ENCODE results near the gene CARHSP1.

Gene CARHSP1

GRCh38 chr16:8903004-8903403 lies 34.2 kb upstream of the CARHSP1 start:
- 98% methylated on average over 9 of the region's 9 CpGs for WGBS (ENCODE audit: insufficient coverage)
- no peaks in the 10 kb centered on the region for H3K9me3 ChIP-seq (ENCODE audit: control extremely low read depth in 1 of 5, control insufficient read depth in 4 of 5, insufficient read depth in 2 of 5, low read depth in 1 of 5, low read length in 4 of 5)
- no peaks in the 10 kb centered on the region for H3K4me1 ChIP-seq (ENCODE audit: control extremely low read depth in 1 of 4, control insufficient read depth in 4 of 4, insufficient read depth in 4 of 4, low read length in 3 of 4)
- ChIA-PET CTCF (interaction anchor here (0.7 to 4.3 kb wide), 2 partner anchors 8 to 109 kb away, joined by 3 to 16 read pairs; no protein-coding TSS in a partner anchor), POLR2A (no interaction called here)
- H3K27me3 ChIP-seq (replicated peaks in 2 of 5; ENCODE audit: control insufficient read depth in 4 of 5, insufficient read depth in 5 of 5, low read length in 4 of 5), result no peaks in the 10 kb centered on the region
- no peak for DNase-seq
- H3K27ac ChIP-seq (ENCODE audit: insufficient read depth in 1 of 2, low read depth in 1 of 2, low read length in 2 of 2, poor library complexity in 1 of 2, severe bottlenecking in 2 of 2), result no peak overlapping the region
- peaks cover 32 to 94% (median 66%) of the 10 kb centered on the region in 4 experiments for H3K36me3 ChIP-seq (ENCODE audit: control insufficient read depth in 4 of 4, insufficient read depth in 4 of 4, low read length in 3 of 4)
- no peak overlapping the region for H3K4me3 ChIP-seq (ENCODE audit: control insufficient read depth in 1 of 7, extremely low read depth in 1 of 7, insufficient read depth in 4 of 7, low read depth in 2 of 7, low read length in 6 of 7)

DNA sequence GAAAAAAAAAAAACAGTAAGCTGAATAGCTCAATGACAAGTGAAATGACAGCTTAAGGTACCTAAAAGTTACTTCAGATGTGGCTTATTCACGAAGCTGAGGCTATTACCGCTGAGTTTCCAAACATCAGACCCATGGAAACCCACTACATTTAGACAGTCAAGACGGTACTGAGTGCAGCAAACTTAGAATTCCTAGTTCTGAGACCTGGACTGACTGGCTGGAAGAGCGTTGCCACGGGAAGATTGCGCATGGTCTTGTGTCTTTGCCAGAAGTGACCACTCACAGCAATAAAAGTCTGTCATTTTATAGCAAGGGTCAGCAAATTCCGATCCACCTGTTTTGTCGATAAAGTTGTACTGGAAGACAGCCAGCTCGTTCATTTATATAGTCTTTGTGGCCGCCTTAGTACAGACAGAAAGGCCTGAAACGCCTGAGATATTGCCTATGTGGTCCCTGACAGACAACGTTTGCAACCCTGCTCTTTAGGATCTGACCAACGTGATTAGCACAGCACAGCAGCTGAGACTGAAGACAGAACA lies 32.6 kb upstream of the CARHSP1 start:
- H3K9me3 ChIP-seq (ENCODE audit: control extremely low read depth in 1 of 5, control insufficient read depth in 4 of 5, insufficient read depth in 2 of 5, low read depth in 1 of 5, low read length in 4 of 5), result no peaks in the 10 kb centered on the region
- CTCF ChIA-PET, result interaction anchor here (0.6 to 4.3 kb wide), 8 partner anchors 9 to 233 kb away, joined by 3 to 16 read pairs (median 3); no protein-coding TSS in a partner anchor
- 89% methylated on average over 13 of the region's 13 CpGs for WGBS (ENCODE audit: insufficient coverage)
- no peak overlapping the region for H3K4me3 ChIP-seq (ENCODE audit: control insufficient read depth in 1 of 7, extremely low read depth in 1 of 7, insufficient read depth in 4 of 7, low read depth in 2 of 7, low read length in 6 of 7)
- peaks cover 31 to 95% (median 68%) of the 10 kb centered on the region in 4 experiments for H3K36me3 ChIP-seq (ENCODE audit: control insufficient read depth in 4 of 4, insufficient read depth in 4 of 4, low read length in 3 of 4)
- DNase-seq, result no peak
- H3K4me1 ChIP-seq (ENCODE audit: control extremely low read depth in 1 of 4, control insufficient read depth in 4 of 4, insufficient read depth in 4 of 4, low read length in 3 of 4), result no peaks in the 10 kb centered on the region
- H3K27ac ChIP-seq (ENCODE audit: insufficient read depth in 1 of 2, low read depth in 1 of 2, low read length in 2 of 2, poor library complexity in 1 of 2, severe bottlenecking in 2 of 2), result no peak overlapping the region
- H3K27me3 ChIP-seq (replicated peaks in 2 of 5; ENCODE audit: control insufficient read depth in 4 of 5, insufficient read depth in 5 of 5, low read length in 4 of 5), result no peaks in the 10 kb centered on the region
- POLR2A ChIA-PET, result interaction anchor here (0.6 to 1.1 kb wide), 2 partner anchors 9 to 234 kb away, joined by 4 to 5 read pairs; no protein-coding TSS in a partner anchor

DNA sequence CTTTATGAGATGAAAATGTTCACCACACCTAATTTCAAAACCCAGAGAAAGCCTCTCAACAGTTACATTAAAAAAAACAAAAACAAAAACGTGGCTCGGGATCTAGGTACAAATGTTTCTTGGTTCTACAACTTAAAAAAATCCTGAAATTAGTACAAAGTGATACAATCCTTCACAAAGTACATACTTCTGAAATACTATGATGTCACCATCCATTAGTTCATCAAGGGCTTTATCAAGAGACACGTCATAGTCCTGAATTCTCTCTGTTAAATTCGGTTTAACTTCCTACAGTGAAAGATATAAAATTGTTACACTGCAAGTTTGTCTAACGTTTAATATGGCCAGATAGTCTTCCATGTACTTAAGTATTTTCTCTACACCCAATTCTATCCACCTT lies 31.5 kb upstream of the CARHSP1 start:
- no peak for DNase-seq
- 90% methylated on average over 3 of the region's 5 CpGs for WGBS (ENCODE audit: insufficient coverage)

DNA sequence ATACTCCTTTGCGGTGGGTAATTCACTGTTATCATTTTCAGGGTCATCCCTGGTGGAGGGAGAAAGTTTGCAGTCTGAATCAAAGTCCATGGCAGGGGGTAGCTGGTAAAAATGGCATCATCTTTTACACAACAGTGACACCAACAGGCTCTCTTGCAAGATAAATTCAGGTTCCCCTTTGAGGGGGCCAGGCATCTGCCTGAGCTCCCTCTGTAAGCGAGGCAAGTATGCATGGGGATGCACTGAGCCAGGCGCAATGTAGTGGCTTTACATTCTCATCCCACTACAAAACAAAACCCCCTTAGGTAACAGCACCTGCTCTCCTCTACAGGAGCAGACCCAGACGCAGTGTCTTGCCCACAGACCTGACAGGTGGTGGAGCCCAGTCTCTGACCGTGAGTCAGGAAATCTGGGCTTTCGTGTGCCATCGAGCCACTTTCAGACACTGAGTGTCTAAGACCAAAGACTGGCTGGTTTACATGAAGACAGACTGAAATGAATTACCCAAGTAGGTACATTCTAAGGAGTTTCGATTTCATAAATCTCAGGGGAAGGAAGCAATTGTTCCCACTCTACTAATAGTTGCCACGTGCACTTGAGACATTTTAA lies 31.0 kb upstream of the CARHSP1 start:
- Histone ChIP-seq H3K4me1 (ENCODE audit: control extremely low read depth in 1 of 4, control insufficient read depth in 4 of 4, insufficient read depth in 4 of 4, low read length in 3 of 4) (no peaks in the 10 kb centered on the region), H3K4me3 (ENCODE audit: control insufficient read depth in 1 of 7, extremely low read depth in 1 of 7, insufficient read depth in 4 of 7, low read depth in 2 of 7, low read length in 6 of 7) (no peak overlapping the region), H3K9me3 (ENCODE audit: control extremely low read depth in 1 of 5, control insufficient read depth in 4 of 5, insufficient read depth in 2 of 5, low read depth in 1 of 5, low read length in 4 of 5) (no peaks in the 10 kb centered on the region), H3K27me3 (replicated peaks in 2 of 5; ENCODE audit: control insufficient read depth in 4 of 5, insufficient read depth in 5 of 5, low read length in 4 of 5) (no peaks in the 10 kb centered on the region), H3K36me3 (ENCODE audit: control insufficient read depth in 4 of 4, insufficient read depth in 4 of 4, low read length in 3 of 4) (peaks cover 25 to 94% (median 62%) of the 10 kb centered on the region in 4 experiments), H3K27ac (ENCODE audit: insufficient read depth in 1 of 2, low read depth in 1 of 2, low read length in 2 of 2, poor library complexity in 1 of 2, severe bottlenecking in 2 of 2) (no peak overlapping the region)
- CTCF ChIA-PET, result interaction anchor here (0.5 to 4.3 kb wide), 6 partner anchors 8 to 327 kb away, joined by 3 to 16 read pairs (median 3); no protein-coding TSS in a partner anchor
- POLR2A ChIA-PET, result interaction anchor here (0.7 kb wide), 1 partner anchor 51 kb away, joined by 3 read pairs; no protein-coding TSS in a partner anchor
- 98% methylated on average over 6 of the region's 9 CpGs for WGBS (ENCODE audit: insufficient coverage)
- DNase-seq, result peak in 1 of 3 donors; percentile 14

More for the DNA sequence above, 31.5 kb upstream of the CARHSP1 start:
- CTCF ChIA-PET, result interaction anchor here (0.8 to 4.3 kb wide), 5 partner anchors 9 to 234 kb away, joined by 3 to 16 read pairs (median 5); no protein-coding TSS in a partner anchor
- no peak overlapping the region for H3K4me3 ChIP-seq (ENCODE audit: control insufficient read depth in 1 of 7, extremely low read depth in 1 of 7, insufficient read depth in 4 of 7, low read depth in 2 of 7, low read length in 6 of 7)
- H3K9me3 ChIP-seq (ENCODE audit: control extremely low read depth in 1 of 5, control insufficient read depth in 4 of 5, insufficient read depth in 2 of 5, low read depth in 1 of 5, low read length in 4 of 5), result no peaks in the 10 kb centered on the region
- H3K36me3 ChIP-seq (ENCODE audit: control insufficient read depth in 4 of 4, insufficient read depth in 4 of 4, low read length in 3 of 4), result peaks cover 28 to 94% (median 62%) of the 10 kb centered on the region in 4 experiments
- no peak overlapping the region for H3K27ac ChIP-seq (ENCODE audit: insufficient read depth in 1 of 2, low read depth in 1 of 2, low read length in 2 of 2, poor library complexity in 1 of 2, severe bottlenecking in 2 of 2)
- POLR2A ChIA-PET, result no interaction called here
- no peaks in the 10 kb centered on the region for H3K27me3 ChIP-seq (replicated peaks in 2 of 5; ENCODE audit: control insufficient read depth in 4 of 5, insufficient read depth in 5 of 5, low read length in 4 of 5)
- no peaks in the 10 kb centered on the region for H3K4me1 ChIP-seq (ENCODE audit: control extremely low read depth in 1 of 4, control insufficient read depth in 4 of 4, insufficient read depth in 4 of 4, low read length in 3 of 4)

- 100% methylated on average over 3 of the region's 3 CpGs for WGBS (ENCODE audit: insufficient coverage)
- DNase-seq, result no peak
- no peaks in the 10 kb centered on the region for H3K4me1 ChIP-seq (ENCODE audit: control extremely low read depth in 1 of 4, control insufficient read depth in 4 of 4, insufficient read depth in 4 of 4, low read length in 3 of 4)
- H3K27me3 ChIP-seq (replicated peaks in 2 of 5; ENCODE audit: control insufficient read depth in 4 of 5, insufficient read depth in 5 of 5, low read length in 4 of 5), result no peaks in the 10 kb centered on the region
- ChIA-PET CTCF (interaction anchor here (1.1 to 4.3 kb wide), 4 partner anchors 9 to 326 kb away, joined by 3 to 16 read pairs (median 4); no protein-coding TSS in a partner anchor), POLR2A (interaction anchor here (0.7 kb wide), 1 partner anchor 50 kb away, joined by 3 read pairs; no protein-coding TSS in a partner anchor)
- H3K9me3 ChIP-seq (ENCODE audit: control extremely low read depth in 1 of 5, control insufficient read depth in 4 of 5, insufficient read depth in 2 of 5, low read depth in 1 of 5, low read length in 4 of 5), result no peaks in the 10 kb centered on the region
- no peak overlapping the region for H3K27ac ChIP-seq (ENCODE audit: insufficient read depth in 1 of 2, low read depth in 1 of 2, low read length in 2 of 2, poor library complexity in 1 of 2, severe bottlenecking in 2 of 2)
- H3K36me3 ChIP-seq (ENCODE audit: control insufficient read depth in 4 of 4, insufficient read depth in 4 of 4, low read length in 3 of 4), result peaks cover 26 to 96% (median 64%) of the 10 kb centered on the region in 4 experiments
- no peak overlapping the region for H3K4me3 ChIP-seq (ENCODE audit: control insufficient read depth in 1 of 7, extremely low read depth in 1 of 7, insufficient read depth in 4 of 7, low read depth in 2 of 7, low read length in 6 of 7)
These were observed 30.0 kb upstream of the CARHSP1 start for GRCh38 chr16:8898660-8899318.

DNA sequence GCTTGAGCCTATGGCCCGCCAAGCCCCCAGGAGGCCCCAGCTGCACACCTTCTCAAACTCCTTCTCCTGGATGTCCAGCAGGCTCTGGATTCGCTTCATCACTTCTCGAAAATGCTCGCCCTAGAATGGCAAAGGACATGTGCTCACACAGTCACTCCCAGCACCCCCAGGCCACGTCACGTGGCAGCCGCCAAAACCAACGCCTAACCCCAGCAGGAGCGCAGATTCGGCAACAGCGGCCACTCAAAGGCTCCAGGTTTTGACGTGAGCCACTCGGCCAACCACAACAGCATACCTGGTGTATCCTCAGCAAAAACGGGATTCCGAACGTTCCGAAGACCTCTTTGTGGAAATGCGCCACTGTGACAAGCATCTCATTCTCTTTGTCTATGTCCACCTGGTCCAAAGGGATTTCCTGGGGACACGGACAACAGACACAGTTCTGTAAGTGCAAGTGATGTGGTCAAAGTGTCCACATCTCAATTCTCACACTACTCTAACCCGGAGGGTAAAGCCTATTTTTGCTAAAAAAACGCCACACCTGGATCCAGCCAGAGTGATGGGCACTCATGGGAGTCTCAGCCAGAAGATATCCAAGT lies 26.0 kb upstream of the CARHSP1 start:
- ChIA-PET CTCF (interaction anchor here (0.6 to 2.3 kb wide), 4 partner anchors 9 to 1876 kb away, joined by 3 to 9 read pairs (median 6); no protein-coding TSS in a partner anchor), POLR2A (no interaction called here)
- over 99% methylated on average over 20 of the region's 21 CpGs for WGBS (ENCODE audit: insufficient coverage)
- H3K36me3 ChIP-seq (ENCODE audit: control insufficient read depth in 4 of 4, insufficient read depth in 4 of 4, low read length in 3 of 4), result peaks cover 15 to 95% (median 66%) of the 10 kb centered on the region in 4 experiments
- H3K27me3 ChIP-seq (replicated peaks in 2 of 5; ENCODE audit: control insufficient read depth in 4 of 5, insufficient read depth in 5 of 5, low read length in 4 of 5), result no peaks in the 10 kb centered on the region
- H3K9me3 ChIP-seq (ENCODE audit: control extremely low read depth in 1 of 5, control insufficient read depth in 4 of 5, insufficient read depth in 2 of 5, low read depth in 1 of 5, low read length in 4 of 5), result no peaks in the 10 kb centered on the region
- H3K4me1 ChIP-seq (ENCODE audit: control extremely low read depth in 1 of 4, control insufficient read depth in 4 of 4, insufficient read depth in 4 of 4, low read length in 3 of 4), result no peaks in the 10 kb centered on the region
- H3K4me3 ChIP-seq (ENCODE audit: control insufficient read depth in 1 of 7, extremely low read depth in 1 of 7, insufficient read depth in 4 of 7, low read depth in 2 of 7, low read length in 6 of 7), result no peak overlapping the region
- H3K27ac ChIP-seq (ENCODE audit: insufficient read depth in 1 of 2, low read depth in 1 of 2, low read length in 2 of 2, poor library complexity in 1 of 2, severe bottlenecking in 2 of 2), result no peak overlapping the region
- no peak for DNase-seq
